ENCODE results near the gene SPATA6L.

SPATA6L gene

DNA sequence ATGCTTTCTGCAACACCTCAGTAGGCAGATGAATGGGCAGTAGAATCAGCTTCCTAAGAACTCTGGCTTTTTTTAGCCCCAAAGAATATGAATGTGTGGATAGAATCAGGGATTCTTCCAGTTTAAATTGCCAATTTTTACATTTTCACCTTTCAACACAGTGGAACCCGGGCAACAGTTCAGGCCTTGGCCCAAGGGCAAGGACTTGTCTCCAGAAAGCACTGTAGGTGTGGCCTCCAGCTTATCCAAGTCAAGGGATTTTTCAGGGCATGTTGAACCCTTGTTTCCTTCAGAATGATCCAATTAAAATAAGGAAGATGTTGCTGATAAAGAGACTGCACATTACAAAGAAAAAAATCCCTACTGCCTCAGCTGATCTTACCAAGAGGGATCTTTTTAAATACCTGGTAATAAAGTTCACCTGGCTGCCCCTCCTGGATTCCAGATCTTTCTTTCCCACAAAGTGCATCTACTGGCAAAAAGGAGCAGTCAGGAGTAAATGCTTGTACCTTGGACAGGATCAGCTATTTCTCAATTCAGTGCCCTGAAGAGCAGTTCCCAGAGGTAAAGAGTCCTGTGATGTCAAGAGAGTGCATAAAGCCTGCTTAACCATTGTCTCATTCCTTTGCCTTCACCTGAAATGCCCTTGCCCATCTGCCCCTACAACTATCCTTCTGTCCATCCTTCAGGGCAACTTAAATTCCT lies 84.3 kb downstream of the SPATA6L start:
- DNase-seq, result no peak

DNA sequence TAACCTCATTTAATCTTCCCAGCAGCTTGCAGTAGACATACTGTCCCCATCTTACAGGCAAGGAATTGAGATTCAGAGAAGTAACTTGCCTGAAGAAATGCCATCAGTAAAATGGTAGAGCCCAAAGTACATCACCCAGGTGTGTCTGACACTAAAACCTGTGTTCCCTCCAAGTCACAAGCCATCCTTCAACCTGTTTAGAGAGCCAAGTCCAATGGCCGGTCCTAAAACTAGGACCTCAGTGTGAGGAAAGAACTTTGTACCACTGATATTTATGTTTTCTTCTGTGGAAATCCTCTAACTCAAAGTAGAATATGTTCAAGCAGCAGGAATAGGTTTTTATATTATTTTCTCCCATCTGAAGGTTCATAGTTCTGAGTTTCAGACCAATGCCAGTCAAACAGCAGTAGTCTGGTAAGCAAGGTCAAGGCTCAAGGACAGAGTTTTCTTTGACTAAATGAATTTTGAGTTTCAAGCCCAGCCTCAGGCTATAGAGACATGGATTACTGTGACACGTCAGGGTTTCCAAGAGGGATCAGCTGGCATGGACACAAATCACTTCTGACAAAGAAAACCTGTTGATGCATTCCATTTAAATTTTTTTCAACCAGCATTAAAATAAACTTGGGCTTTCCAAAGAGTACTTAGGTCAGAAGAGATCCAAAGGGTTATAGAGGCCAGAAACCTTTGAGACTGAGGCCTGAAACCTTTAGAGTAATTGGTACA lies 85.1 kb downstream of the SPATA6L start:
- DNase-seq, result no peak

DNA sequence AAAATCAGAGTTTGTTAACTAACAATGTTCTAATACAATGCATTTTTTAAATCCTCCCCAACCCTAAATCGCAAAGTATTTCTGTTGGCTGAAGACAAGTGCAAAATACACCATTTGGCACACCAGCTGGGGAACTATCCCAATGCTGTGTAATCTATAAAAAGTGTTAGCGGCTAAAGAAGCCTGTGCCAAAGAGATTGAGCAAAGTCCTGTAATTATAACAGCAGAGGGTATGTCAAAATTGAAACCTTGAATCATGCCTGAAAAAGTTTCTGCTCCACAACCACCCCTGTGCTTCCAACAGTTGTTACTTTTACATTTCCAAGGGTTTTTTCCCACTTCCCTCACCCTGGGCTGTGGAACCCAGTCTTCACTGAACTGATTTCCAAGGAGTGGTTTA lies 87.3 kb downstream of the SPATA6L start:
- DNase-seq, result no peak

DNA sequence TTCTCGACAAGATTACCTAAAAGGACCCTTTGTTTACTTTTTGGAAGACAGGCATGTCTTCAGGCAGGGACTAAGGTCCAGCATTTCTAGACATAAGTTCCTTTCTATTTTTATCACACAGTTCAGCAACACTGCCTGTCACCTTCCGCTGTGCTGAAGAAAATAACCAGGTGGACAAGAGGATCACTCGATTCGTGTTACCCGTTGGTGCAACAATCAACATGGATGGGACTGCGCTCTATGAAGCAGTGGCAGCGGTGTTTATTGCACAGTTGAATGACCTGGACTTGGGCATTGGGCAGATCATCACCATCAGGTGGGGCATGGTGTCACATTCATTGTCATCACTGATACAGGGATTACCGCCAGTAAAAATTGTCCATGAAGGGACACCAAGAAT lies 89.8 kb downstream of the SPATA6L start:
- no peak for DNase-seq

DNA sequence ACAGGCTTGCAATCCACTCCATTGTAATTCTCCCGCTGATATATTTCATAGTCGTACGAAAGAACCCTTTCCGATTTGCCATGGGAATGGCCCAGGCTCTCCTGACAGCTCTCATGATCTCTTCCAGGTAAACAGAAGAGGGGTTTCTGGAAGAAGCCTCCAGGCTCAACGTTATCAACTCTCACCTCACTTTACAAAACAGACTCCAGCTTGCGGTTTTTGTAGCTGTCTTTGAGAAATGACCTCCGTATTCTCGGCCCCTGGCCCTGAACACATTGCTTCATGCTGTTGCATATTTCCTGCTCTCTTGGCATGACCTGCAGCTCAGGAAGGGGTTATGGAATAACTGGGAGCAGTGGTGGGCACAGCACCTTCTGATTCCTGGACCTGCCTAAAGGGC lies 90.3 kb downstream of the SPATA6L start:
- no peak for DNase-seq

DNA sequence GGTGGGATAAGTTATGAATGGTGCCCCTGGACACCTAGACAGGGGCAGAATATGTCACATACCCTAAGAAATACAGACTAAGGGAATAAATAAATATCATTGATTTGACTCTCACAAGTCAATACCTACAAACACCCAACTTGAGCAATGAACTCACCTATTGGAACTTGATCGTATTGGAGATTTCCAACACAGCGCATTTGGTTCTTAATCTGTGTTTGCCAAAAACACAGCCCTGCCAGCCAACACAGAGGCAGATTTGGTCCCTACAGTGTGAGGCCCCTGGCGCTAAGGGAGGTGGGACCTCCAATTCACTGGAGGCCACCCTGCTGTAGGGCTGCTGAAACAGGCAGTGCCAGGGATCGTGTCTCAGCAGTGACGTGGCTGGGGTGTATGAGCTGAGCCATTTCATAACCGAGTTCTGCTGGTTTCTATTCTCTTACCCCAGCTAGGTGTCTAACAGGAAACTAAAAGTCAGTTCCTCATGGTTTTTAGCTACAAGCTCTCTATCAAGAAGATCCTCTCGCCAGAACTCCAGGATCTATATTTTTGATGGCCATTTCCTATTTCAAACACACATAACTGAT lies 91.5 kb downstream of the SPATA6L start:
- no peak for DNase-seq

DNA sequence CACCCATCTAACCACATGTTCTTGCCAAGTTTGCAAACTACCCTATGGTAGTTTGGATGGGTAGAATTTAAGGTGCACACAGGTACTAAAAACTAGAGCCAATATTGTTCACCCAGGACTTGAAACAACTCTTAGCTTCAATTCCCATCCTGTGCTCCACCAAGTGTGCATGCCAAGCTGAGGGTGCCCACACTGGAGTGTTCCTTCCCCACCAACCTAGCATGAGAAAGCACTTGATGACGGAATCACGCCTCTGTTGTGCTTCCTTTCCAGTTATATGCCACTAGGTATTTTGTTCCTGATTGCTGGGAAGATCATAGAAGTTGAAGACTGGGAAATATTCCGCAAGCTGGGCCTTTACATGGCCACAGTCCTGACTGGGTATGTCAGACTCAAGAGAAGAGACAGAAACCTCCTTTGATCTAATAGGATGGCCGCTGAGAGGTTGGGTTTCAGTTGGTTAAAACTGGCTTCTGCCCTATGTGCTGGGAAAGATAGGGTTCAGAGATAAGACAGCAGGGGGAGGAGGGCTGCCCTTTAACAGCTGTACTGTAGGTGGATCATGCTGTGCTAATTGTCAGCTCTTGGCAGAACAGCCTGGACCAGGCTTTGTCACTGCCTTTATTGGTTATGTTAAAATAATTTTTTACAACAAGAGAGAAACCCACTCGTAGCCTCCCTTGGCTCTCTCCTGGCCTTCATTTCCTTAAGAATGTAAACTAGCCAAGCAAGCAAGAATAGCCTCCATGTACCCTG lies 92.5 kb downstream of the SPATA6L start:
- DNase-seq, result no peak

DNA sequence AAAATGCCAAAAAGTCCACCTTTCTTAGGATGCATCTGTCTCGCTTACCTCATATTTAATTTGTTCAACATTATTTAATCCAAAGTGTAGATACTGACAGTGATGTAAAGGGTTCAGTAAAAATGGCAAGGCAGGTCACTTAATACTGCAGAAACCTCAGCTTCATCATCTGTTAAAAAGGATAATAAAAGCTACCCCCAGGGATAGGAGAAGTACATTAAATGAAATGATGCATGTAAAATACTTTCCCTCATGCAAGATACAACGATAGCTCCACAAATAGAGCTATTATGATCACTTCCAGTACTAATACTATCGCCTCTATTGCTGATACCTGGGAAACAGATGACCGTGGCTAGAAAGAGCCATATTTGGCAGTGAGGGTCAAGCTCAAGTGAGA lies 93.1 kb downstream of the SPATA6L start:
- DNase-seq, result no peak

DNA sequence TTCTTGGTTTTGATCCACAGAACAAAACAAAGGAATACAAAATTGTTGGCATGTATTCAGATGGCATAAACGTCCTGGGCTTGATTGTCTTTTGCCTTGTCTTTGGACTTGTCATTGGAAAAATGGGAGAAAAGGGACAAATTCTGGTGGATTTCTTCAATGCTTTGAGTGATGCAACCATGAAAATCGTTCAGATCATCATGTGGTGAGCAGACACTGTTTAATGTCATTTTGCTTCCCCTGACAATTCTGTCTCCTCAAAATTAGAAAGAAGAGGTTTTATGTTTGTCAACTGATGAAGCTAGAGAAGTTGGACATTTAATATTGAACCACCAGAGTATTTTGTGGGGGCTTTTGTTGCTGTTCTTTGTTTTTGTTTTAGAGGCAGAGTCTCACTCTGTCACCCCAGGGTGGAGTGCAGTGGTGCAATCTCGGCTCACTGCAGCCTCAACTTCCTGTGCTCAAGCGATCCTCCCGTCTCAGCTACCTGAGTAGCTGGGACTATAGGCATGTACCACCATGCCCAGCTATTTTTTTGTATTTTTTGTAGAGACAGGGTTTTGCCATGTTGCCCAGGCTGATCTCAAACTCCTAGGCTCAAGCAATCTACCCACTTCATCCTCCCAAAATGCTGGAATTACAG lies 94.0 kb downstream of the SPATA6L start:
- no peak for DNase-seq

DNA sequence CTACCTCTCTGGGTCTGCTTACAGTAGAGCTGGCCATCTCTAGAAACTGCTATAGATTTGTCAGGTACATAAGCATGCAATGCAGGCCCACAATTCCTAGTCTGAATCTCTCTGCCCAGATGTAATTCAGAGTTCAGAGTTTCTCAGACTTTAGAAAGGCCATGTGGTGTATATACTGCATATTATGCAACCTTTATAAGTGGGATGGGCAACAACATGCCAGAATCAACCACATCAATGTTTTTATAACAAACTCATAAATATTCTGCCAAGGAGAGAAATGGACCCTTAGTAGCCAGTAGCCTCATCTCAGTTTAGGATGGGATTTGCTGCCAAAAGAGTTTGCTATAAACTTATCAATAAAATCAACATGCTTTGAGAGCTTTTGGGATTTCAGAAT lies 97.2 kb downstream of the SPATA6L start:
- DNase-seq, result no peak

DNA sequence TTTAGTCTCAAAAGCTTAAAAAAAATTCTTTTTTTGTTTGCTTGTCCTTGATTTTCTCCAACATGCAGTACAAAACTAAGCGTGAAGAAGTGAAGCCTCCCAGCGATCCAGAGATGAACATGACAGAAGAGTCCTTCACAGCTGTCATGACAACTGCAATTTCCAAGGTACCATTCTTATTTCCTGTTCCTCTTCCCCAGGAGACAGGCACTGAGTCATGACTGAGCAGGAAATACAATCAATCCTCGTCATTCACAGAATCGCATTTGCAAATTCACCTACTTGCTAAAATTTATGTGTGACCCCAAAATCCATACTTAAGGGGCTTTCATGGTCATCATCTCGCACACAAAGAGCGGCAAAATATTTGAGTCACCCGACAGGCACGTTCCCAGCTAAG lies 98.7 kb downstream of the SPATA6L start:
- no peak for DNase-seq

DNA sequence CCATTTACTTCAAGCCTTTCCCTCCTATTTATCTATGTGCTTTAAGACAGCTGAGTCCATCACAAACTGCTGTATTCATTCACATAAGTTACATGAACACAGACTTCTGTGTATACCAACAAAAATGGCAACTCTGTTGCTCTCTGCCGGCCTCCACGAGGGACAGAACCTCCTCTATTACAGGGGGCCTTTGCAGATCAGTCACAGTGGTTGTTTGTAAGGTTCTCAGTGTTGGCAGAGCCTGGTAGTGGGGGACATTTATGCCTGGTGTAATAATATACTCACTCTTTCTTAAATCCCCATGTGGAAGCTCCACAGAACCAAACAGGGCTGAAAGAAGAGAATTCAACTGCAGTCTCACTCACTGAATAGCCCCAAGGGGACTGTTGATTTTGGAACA lies 99.5 kb downstream of the SPATA6L start:
- DNase-seq, result no peak

DNA sequence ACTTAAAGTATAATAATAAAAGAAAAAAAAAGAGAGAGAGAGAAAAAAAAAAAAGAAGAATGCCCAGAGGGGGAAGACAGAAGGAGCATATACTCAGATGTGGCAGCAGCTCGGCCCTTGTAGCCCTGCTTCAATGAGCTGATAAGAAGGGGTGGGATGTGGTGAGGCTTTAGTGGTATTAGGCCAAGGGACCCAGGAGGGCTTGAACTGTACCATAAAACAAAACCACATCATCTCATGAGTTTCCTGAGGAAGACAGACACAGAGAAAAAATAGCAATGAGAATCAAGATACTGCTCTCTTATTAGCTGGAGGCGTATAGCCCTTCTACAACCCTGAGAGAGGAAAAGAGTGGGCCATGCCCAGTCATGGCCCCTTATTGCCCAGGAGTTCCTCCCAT lies 103.2 kb downstream of the SPATA6L start:
- no peak for DNase-seq

DNA sequence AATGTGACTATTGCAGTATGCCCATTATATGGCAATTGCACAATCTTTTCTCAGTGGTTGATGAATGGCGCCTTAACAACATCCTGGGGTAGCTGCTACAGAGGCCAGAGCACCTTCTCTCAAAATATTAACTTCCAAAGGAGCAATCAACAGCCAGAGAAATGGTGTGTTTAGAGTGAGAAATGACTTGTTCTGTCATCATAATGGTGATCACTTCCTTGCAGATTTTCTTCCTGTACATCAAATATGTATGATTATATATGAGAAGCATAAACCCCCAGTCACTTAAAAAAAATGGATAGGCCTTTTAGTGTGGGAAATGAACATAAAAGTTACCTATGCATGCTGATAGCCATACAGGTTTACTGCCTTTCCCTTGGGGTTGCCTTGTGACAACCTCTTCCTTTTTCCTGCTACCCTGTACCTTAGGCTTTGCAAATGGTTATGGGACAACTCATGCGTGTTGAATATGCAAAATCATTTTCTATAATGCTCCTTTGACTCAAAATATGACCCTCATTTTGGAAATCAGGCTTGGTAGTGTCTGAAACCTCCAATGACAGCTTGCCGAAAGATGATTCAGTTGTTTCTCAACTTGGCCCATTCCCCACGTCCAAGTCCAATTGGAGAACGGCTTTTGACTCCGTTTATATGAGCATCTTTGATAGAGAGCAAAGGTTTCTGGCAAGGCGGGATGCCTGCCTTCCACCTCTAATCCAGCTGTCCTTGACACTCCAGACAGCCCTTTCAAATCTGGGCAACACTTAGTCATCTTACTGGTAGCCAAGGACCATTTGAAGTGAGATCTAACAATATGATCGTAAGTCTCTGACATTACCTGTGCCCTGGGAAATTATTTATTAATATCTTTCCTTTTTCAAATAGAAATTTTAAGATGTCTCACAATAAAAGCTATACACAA lies 106.8 kb downstream of the SPATA6L start:
- no peak for DNase-seq

DNA sequence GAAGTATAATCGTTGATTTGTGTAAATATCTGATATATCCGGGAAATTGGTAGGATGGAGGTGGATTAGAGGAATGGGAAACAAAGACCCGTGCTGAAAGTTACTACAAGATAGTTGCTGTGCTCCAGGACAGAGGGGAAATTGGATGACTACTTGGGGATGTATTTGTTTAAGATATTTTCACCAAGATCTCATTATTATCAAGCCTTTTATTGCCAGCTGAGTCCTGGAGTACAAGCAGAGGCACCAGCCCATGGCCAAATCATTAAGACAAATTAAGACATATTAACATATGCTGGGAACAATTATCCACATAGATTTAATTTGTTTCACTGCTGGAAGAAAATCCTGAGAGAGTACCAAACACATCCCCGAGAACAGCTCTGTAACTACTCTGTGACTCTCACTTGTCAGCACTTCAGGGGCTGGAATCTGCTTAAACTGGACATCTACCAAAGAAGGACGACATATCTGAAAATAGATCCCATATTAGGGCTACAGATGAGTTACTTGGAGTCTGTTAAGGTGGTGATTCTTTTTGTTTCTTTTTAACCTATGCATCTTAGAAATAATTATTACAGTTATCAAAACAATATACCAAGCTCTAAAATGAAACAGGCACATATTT lies 107.8 kb downstream of the SPATA6L start:
- DNase-seq, result no peak

DNA sequence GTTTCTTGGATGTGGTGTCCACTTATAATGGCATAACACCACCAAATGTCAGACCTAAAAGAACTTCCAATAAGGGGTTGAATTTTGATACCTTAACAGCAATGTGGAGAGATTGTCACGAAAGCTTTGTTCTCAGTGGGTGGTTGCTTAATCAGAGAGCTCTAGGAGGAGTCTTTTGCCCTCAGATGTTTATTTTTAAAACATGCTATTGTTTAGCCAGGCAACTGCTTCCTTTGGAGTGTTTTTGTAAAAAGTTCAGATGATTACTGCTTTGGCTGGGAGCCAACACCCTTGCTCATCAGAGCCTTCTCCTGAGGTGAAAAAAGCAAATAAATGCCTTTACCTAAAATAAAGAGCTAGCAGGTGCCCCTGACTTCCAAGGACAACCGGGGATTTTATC lies 111.0 kb downstream of the SPATA6L start:
- DNase-seq, result no peak

DNA sequence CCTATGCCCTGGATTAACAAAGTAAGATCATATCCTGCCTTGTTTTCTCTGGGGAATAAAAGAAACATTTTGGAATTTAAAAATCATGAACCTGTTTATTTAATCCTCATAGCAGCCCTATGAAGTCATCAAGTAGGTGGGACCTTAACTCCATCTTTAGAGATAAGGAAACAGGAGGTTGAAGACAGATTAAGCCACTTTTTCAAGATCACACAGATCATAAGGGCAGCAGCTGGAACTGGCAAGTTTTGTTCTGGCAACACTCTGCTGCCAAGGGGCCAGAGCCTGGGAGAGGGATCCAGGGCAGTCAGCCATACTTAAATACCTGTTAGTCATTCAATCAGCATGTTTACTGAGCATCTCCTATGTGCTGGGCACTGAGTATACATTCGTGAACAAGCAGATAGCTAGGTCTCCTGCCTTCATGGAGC lies 112.3 kb downstream of the SPATA6L start:
- DNase-seq, result no peak

DNA sequence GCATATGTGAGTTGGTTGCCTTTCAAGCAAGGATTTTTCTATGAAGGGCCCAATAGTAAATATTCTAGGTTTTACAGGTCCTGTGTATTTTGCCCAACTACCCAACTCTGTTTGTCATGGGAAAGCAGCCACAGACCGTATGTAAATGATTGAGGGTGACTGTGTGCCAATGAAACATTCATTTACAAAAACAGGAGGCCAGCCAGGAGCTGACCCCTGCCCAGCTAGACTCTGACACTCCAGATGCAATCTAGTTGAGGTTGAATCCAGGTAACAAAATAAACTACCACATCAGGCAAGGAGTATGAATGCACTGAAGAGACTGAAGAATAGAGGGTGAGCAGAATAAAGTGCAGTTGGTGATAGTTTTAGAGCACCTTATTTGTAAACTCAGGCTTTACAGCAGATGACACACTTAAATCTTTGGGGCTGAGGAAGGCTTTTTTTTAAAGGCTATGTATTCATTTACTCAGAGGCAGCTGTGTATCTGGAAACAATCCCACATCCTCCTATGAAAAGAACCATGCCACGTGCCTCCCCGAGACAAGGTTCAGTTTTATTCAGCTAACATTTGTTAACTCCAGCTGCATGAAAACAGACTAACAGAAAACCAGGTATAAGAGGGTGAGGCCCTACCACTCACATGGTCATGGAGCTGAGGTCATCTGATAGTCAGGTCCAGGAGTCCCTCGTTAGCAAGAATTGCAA lies 115.3 kb downstream of the SPATA6L start:
- DNase-seq, result no peak

DNA sequence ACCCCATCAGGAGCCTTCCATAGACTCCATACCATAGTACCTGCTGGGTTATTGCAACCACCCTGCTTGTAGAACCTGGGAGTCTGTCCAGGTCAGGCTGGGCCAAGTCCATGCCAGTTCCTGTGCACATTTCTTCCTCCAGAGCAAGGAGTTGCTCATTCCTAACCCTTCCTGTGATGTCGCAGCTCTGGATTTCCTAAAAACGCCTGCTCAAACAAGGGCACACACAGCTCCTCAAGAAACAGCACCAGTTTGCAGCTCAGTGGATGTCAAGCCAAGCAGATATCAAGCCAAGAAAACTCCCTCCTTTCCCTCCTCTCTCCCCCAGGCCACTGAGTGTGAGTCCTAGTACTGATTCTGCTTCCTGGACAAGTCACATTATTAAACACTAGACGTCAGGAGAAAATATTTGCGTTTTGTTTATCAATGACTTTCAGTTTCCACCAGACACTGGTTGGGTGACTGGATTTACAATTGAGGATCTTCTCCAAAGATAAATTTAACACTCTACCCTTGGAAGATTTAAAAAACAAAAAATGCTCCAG lies 116.5 kb downstream of the SPATA6L start:
- no peak for DNase-seq

All from NCI-H524 treated with DMSO at 0.1 percent for 48 hours (cell line).